T-helper 2 cell (primary cell): ENCODE measurements around the gene WDR6.
"Not testable (repeated sequence)": the region's sequence is repeated elsewhere in the genome, so short reads cannot be mapped to it uniquely, and the experiment has no call there.

Experiments
- DNase-seq, 5 experiments: peaks; one replicate each; pipeline versions ENCODE4 v3.0.0 to v3.0.0-alpha.2; 2012 to 2022

WDR6 gene

GRCh38 chr3:48993834-48994233, 13.4 kb upstream of the WDR6 start:
- no peak for DNase-seq

GRCh38 chr3:48996640-48997039, 10.6 kb upstream of the WDR6 start:
- no peak for DNase-seq

- DNase-seq = no peak
Observed at GRCh38 chr3:48997102-48997635, 10.0 kb upstream of the WDR6 start.

GRCh38 chr3:48997714-48998637, 9.2 kb upstream of the WDR6 start:
- DNase-seq = no peak

- no peak for DNase-seq
Observed at GRCh38 chr3:48999085-48999858, 7.9 kb upstream of the WDR6 start.

GRCh38 chr3:49001155-49001554, 6.0 kb upstream of the WDR6 start:
- no peak for DNase-seq

GRCh38 chr3:49004352-49005302, 2.6 kb upstream of the WDR6 start:
- no peak for DNase-seq

- DNase-seq = no peak
Observed at GRCh38 chr3:49005303-49005680, 1.9 kb upstream of the WDR6 start.

GRCh38 chr3:49005998-49006397, 1.2 kb upstream of the WDR6 start:
- no peak for DNase-seq

- DNase-seq = peak in 1 of 5 experiments; percentile 28
Observed at GRCh38 chr3:49006408-49007067, 653 bp upstream of the WDR6 start.

GRCh38 chr3:49007771-49008528, 759 bp downstream of the WDR6 start:
- peak; percentile 73 to 94 (median 82) for DNase-seq

GRCh38 chr3:49008627-49009026, 1.4 kb downstream of the WDR6 start:
- DNase-seq = not testable (repeated sequence)

- DNase-seq = no peak
Observed at GRCh38 chr3:49009396-49009795, 2.2 kb downstream of the WDR6 start.

- DNase-seq = no peak
Observed at GRCh38 chr3:49012441-49013017, 5.3 kb downstream of the WDR6 start.

GRCh38 chr3:49013113-49013737, 6.0 kb downstream of the WDR6 start:
- no peak for DNase-seq

GRCh38 chr3:49013738-49014660, 6.8 kb downstream of the WDR6 start:
- DNase-seq = peak in 3 of 5 experiments; percentile 19 to 53 (median 30)

- DNase-seq = no peak
Observed at GRCh38 chr3:49015072-49015471, 7.9 kb downstream of the WDR6 start.

GRCh38 chr3:49015765-49016164, 8.6 kb downstream of the WDR6 start:
- DNase-seq = no peak
